Measurements from ENCODE around the gene ITGA8.
"Not testable (repeated sequence)": the region's sequence is repeated elsewhere in the genome, so short reads cannot be mapped to it uniquely, and the experiment has no call there.

The ITGA8 gene

GRCh38 chr10:15719899-15720634, at the start of gene ITGA8:
TSS of gene ITGA8 (minus strand) at chr10:15719922. CDS start at chr10:15719771, 151 bp downstream.
- DNase-seq: no peak

- no peak for DNase-seq
Measured at GRCh38 chr10:15764892-15765454, 45.3 kb upstream of the ITGA8 start.

GRCh38 chr10:15763006-15763405, 43.3 kb upstream of the ITGA8 start:
- DNase-seq: no peak

GRCh38 chr10:15762239-15762638, 42.5 kb upstream of the ITGA8 start:
- DNase-seq: not testable (repeated sequence)

- DNase-seq: not testable (repeated sequence)
Measured at GRCh38 chr10:15761224-15761623, 41.5 kb upstream of the ITGA8 start.

GRCh38 chr10:15760681-15761080, 41.0 kb upstream of the ITGA8 start:
- no peak for DNase-seq

- no peak for DNase-seq
Measured at GRCh38 chr10:15759265-15759664, 39.5 kb upstream of the ITGA8 start.

GRCh38 chr10:15758618-15759017, 38.9 kb upstream of the ITGA8 start:
- no peak for DNase-seq

GRCh38 chr10:15754937-15755336, 35.2 kb upstream of the ITGA8 start:
- DNase-seq: no peak

GRCh38 chr10:15751046-15751445, 31.3 kb upstream of the ITGA8 start:
- DNase-seq: no peak

GRCh38 chr10:15748126-15748525, 28.4 kb upstream of the ITGA8 start:
- DNase-seq: no peak

- DNase-seq: no peak
Measured at GRCh38 chr10:15747632-15748031, 27.9 kb upstream of the ITGA8 start.

- no peak for DNase-seq
Measured at GRCh38 chr10:15745751-15746150, 26.0 kb upstream of the ITGA8 start.

GRCh38 chr10:15744217-15744865, 24.6 kb upstream of the ITGA8 start:
- no peak for DNase-seq

GRCh38 chr10:15743443-15743842, 23.7 kb upstream of the ITGA8 start:
- no peak for DNase-seq

GRCh38 chr10:15742836-15743235, 23.1 kb upstream of the ITGA8 start:
- DNase-seq: no peak

- DNase-seq: no peak
Measured at GRCh38 chr10:15742102-15742501, 22.4 kb upstream of the ITGA8 start.

GRCh38 chr10:15741581-15741980, 21.9 kb upstream of the ITGA8 start:
- DNase-seq: no peak

- no peak for DNase-seq
Measured at GRCh38 chr10:15740261-15740660, 20.5 kb upstream of the ITGA8 start.

GRCh38 chr10:15739254-15739970, 19.7 kb upstream of the ITGA8 start:
- no peak for DNase-seq

GRCh38 chr10:15738270-15738925, 18.7 kb upstream of the ITGA8 start:
- DNase-seq: no peak

- DNase-seq: no peak
Measured at GRCh38 chr10:15737656-15738055, 17.9 kb upstream of the ITGA8 start.

GRCh38 chr10:15735763-15736162, 16.0 kb upstream of the ITGA8 start:
- DNase-seq: no peak

Measured in 8988T (cell line).